ENCODE measurements around the gene GRM5.

Gene GRM5

GRCh38 chr11:88689548-88690240, 376.1 kb downstream of the GRM5 start:
- TF ChIP-seq CTCF (IDR thresholded peaks at IDR 0.05; ENCODE audit: low read depth, low read length, missing control alignments): no peak
- no peak for DNase-seq (ENCODE audit: extremely low read depth, low read depth)
- no peak overlapping the region for H3K4me3 ChIP-seq (replicated peaks; ENCODE audit: low read depth, low read length)

- no peak for DNase-seq (ENCODE audit: extremely low read depth, low read depth)
- H3K4me3 ChIP-seq (replicated peaks; ENCODE audit: low read depth, low read length): no peak overlapping the region
- TF ChIP-seq CTCF (IDR thresholded peaks at IDR 0.05; ENCODE audit: low read depth, low read length, missing control alignments): no peak
Observed at GRCh38 chr11:88683024-88683423, 382.8 kb downstream of the GRM5 start.

- no peak for TF ChIP-seq CTCF (IDR thresholded peaks at IDR 0.05; ENCODE audit: low read depth, low read length, missing control alignments)
- no peak for DNase-seq (ENCODE audit: extremely low read depth, low read depth)
- H3K4me3 ChIP-seq (replicated peaks; ENCODE audit: low read depth, low read length): no peak overlapping the region
Observed at GRCh38 chr11:88680806-88681205, 385.0 kb downstream of the GRM5 start.

GRCh38 chr11:88666364-88666763, 399.4 kb downstream of the GRM5 start:
- H3K4me3 ChIP-seq (replicated peaks; ENCODE audit: low read depth, low read length): no peak overlapping the region
- TF ChIP-seq CTCF (IDR thresholded peaks at IDR 0.05; ENCODE audit: low read depth, low read length, missing control alignments): no peak
- DNase-seq (ENCODE audit: extremely low read depth, low read depth): no peak

DNA sequence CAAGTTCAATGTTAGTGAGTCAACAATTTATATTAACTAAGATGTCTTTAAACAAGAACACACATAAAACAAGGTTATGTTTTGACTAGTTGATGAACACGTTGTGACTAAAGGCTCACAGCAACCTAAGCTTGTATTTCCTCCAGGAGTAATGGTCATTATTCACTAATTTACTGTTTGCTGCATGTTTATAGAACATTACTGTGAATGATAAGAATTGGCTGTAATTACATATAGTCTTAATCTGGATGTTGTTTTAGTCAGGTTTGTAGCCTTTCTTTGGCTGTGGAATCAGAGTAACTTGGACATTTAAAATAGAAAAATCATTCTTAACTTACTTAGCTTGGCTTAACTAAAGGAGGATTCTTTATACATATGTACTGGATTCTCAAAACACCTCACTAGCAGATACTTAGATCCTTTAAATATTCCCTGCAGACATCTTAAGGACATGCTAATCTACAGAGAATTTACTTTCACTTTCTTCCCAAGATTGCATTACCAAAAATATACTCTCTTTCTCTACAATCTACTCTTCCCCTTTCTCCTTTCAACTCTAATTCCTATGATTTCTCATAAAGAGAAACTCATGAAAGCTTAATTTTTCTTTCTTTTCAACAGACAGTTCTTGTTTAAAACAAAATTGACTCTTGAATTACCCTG, 408.6 kb downstream of the GRM5 start:
- DNase-seq (ENCODE audit: extremely low read depth, low read depth): no peak
- no peak overlapping the region for H3K4me3 ChIP-seq (replicated peaks; ENCODE audit: low read depth, low read length)
- TF ChIP-seq CTCF (IDR thresholded peaks at IDR 0.05; ENCODE audit: low read depth, low read length, missing control alignments): no peak

DNA sequence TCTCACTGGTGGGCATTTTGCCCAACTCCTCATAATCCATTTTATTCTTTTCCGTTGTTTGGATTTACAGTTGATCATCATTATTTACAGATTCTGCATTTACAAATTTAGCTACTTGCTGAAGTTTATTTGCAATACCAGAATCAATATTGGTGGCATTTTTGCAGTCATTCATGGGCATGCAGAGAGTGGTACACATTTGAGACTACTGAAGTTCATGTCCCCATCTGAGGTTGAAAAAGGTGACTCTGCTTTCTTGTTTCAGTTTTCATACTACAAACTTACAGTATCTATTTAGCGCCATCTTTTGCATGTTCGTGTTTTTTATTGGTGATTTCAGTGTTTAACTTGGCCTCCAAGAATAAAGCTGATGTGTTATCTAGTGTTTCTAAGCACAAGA, 409.5 kb downstream of the GRM5 start:
- TF ChIP-seq CTCF (IDR thresholded peaks at IDR 0.05; ENCODE audit: low read depth, low read length, missing control alignments): no peak
- H3K4me3 ChIP-seq (replicated peaks; ENCODE audit: low read depth, low read length): no peak overlapping the region
- DNase-seq (ENCODE audit: extremely low read depth, low read depth): no peak
